ENCODE results near the gene DBT. TPM values are rescaled to one million over a fixed set of nuclear protein-coding genes. Genes with fewer than 3 reads are reported as not detected.
A peak's percentile ranks its signal among the peaks of the same experiment; 100 is the strongest.
"Not testable (repeated sequence)": the region's sequence is repeated elsewhere in the genome, so short reads cannot be mapped to it uniquely, and the experiment has no call there.

DBT gene
- total RNA-seq (2014; rRNA removed; shearing (Covaris generic)), result 2.5 and 3.6 TPM in 2 replicates

GRCh38 chr1:100249537-100250257, at the start of gene DBT:
TSS of gene DBT (minus strand) at chr1:100249834. CDS start at chr1:100249820, 14 bp downstream.
- peak; percentile 93 for DNase-seq (ENCODE audit: low spot score)

DNA sequence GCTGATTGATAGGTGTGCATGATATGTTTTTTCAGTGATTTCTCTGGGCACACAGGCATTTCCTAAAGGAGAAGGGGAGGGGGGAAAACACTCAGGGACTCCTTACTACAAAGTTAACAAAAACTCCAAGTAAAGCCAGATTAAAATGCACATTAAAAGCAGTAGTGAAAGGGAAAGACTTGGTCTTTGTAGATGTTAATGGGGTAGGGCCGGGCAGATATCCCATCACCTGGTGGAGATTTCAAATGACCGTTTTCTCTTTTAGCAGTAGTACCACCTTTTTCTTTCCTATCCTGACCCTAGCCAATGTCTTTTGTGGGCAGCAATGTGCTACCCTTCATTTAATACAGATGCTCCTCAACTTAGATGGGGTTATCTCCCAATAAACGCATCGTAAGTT, 48.9 kb upstream of the DBT start:
- no peak for DNase-seq (ENCODE audit: low spot score)

DNA sequence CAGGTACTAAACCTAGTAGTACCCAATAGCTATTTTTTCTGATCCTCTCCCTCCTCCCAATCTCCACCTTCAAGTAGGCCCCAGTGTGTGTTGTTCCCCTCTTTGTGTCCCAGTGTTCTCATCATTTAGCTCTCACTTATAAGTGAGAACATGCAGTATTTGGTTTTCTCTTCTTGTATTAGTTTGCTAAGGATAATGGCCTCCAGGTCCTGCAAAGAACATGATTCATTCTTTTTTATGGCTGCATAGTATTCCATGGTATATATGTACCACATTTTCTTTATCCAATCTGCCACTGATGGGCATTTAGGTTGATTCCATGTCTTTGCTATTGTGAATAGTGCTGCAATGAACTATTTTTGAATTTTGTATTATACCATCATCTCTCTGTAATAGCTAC, 47.4 kb upstream of the DBT start:
- not testable (repeated sequence) for DNase-seq (ENCODE audit: low spot score)

DNA sequence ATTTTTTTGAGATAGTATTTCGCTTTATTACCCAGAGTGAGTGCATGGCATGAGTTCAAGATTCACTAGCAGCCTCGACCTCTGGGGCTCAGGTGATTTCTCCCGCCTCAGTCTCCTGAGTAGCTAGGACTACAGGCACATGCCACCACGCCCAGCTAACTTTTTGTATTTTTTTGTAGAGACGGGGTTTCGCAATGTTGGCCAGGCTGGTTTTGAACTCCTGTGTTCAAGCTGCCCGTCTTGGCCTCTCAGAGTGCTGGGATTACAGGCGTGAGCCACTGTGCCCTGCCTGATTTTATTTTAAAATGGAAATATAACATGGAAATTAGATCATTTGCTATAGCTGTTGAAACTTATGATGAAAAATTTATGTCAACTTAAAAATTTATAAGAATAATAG, 46.5 kb upstream of the DBT start:
- DNase-seq (ENCODE audit: low spot score), result no peak

GRCh38 chr1:100292711-100293110, 43.1 kb upstream of the DBT start:
- no peak for DNase-seq (ENCODE audit: low spot score)

DNA sequence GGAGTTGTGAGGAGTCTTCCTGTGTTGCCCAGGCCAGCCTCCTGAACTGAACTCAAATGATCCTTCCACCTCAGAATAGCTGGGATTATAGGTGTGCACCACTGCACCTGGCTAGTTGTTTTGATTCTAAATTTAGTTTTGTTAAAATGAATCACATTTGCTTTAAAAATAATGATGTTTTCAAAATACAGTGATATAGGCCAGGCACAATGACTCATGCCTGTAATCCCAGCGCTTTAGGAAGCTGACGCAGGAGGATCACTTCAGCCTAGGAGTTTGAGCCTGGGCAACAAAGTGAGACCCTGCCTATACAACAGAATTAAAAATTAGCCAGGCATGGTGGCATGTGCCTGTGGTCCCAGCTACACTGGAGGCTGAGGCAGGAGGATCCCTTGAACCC, 40.7 kb upstream of the DBT start:
- no peak for DNase-seq (ENCODE audit: low spot score)

DNA sequence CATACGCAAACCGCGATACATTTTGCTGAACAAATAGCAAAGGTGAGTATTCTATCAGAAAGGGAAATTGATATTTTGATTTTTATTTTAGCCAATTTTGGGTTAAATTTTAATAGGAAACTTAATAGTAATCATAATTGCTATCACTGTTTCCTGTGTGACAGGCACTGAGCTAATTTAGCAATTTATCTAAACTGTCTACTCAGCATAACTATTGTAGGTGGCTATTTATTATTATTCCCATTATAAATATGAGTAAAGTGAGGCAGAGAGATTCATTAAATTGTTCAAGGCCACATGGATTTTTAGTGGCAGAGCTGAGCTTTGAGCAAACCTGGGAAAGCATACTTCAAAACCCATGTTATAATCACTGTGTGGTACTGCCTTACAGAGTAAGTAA, 37.5 kb upstream of the DBT start:
- no peak for DNase-seq (ENCODE audit: low spot score)

DNA sequence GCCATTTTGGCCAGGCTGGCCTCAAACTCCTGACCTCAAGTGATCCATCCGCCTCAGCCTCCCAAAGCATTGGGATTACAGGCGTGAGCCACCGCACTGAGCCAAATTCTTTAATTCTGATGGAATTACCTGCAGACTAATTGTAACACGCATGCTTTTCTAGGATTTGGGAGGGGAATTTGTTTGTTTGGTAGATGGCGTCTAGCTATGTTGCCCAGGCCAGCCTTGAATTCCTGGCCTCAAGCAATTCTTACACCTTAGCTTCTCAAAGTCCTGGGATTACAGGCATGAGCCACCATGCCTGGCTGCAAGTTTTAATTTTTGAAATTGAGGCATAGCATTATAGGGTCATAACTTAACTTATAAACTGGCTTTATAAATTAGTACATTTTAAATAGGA, 35.0 kb upstream of the DBT start:
- DNase-seq (ENCODE audit: low spot score), result no peak

- no peak for DNase-seq (ENCODE audit: low spot score)
These were observed 30.5 kb upstream of the DBT start for GRCh38 chr1:100279954-100280682.

- DNase-seq (ENCODE audit: low spot score), result no peak
These were observed 29.8 kb upstream of the DBT start for GRCh38 chr1:100279358-100279923.

DNA sequence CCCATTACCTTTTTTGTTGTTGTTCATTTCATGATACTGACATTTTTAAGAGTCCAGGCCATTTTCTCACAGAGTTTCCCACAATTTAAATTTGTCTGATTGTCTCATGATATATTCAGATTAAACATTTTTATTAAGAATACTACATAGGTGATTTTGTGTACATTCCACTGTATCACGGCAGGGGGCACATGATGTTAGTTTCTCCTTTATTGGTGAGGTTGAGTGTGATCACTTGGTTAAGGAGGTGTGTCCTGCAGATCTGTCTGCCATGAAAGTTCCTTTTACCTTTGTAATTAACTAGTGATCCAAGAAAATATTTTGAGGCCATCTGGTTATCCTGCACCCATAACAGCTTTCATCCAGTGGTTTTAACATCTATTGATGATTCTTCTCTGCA, 28.2 kb upstream of the DBT start:
- peak; percentile 48 for DNase-seq (ENCODE audit: low spot score)

DNA sequence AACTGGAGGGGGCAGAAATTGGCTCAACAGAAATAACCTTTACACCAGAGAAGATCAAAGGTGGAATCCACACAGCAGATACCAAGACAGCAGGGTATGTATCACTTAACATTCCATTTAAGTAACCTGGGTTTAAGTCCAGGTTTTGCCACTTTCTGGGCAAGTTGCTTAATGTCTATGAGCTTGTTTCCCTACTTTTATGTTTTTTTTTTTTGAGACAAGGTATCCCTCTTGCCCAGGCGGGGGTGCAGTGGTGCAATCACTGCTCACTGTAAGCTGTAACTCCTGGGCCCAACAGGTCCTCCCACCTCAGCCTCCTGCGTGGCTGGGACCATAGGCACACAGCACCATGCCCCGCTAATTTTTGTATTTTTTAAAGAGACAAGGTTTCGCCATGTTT, 18.6 kb upstream of the DBT start:
- no peak for DNase-seq (ENCODE audit: low spot score)

DNA sequence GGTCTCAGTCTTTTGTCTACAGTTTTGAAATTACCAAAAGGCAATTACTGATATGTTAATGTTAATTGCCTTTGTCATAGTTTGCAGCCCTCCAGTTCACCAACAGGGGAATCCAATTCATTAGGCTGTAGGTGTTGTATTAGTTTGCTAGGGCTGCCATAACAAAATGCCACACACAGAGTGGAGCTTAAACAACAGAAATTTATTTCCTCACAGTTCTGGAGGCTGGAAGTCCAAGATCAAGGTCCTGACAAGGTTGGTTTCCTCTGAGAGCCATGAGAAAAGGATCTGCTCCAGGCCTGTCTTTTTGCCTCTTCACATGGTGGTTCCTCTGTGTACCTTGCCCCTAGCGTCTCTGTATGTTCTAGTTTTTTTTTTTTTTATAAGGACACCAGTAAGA, 17.6 kb upstream of the DBT start:
- DNase-seq (ENCODE audit: low spot score), result no peak

GRCh38 chr1:100266741-100267140, 17.1 kb upstream of the DBT start:
- DNase-seq (ENCODE audit: low spot score), result peak; percentile 47

DNA sequence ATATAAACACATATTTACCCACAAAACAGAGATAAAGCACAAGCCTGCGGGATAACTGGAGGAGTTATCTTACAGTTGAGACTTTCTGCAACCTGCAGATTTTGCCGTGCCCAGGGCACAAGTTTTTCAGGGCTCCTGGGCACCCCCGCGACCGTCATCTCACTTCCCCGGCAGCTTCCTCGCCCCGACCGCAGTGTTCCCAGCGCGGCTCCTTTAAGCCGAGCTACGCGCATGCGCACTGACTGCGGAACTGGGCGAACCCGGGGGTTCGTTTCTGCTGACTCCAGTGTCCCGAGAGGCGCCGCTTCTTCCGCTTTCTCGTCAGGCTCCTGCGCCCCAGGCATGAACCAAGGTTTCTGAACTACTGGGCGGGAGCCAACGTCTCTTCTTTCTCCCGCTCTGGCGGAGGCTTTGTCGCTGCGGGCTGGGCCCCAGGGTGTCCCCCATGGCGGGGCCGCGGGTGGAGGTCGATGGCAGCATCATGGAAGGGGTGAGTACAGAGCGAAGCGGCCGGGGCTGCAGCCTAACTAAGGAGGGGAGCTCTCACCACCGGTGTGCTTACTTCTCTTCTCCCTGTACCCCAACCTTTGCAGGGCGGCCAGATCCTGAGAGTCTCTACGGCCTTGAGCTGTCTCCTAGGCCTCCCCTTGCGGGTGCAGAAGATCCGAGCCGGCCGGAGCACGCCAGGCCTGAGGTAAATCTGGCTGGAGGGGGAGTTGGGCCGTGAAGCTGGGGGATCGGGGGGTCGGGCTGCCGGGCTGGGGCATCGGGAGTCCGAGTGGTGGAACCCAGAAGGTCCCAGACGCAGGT, 16.5 kb upstream of the DBT start, which contains the start of gene RTCA:
Gene RTCA, plus strand, starts transcription at position 286 of the 810 bp plus-strand sequence. Its CDS starts 160 bp downstream, at position 446.
- DNase-seq (ENCODE audit: low spot score), result peak; percentile 99

- DNase-seq (ENCODE audit: low spot score), result no peak
These were observed 15.9 kb upstream of the DBT start for GRCh38 chr1:100265562-100265930.

GRCh38 chr1:100264081-100264480, 14.4 kb upstream of the DBT start:
- not testable (repeated sequence) for DNase-seq (ENCODE audit: low spot score)

DNA sequence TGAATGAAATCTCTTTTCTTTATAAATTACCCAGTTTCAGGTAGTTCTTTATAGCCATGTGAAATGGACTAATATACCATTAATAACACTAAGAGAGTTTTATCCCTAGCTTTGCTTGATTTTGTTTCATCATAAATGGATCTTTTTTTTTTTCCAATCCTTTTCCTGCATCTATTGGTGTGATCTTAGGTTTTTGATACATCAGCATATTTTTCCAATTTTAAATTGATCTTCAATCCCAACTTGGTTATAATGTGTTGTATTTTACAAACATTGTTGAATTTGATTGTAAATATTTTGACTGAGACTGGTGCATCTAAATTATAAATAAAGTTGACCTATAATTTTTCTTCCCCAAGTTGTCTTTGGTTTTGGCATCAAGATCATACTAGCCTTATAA, 12.1 kb upstream of the DBT start:
- DNase-seq (ENCODE audit: low spot score), result no peak

DNA sequence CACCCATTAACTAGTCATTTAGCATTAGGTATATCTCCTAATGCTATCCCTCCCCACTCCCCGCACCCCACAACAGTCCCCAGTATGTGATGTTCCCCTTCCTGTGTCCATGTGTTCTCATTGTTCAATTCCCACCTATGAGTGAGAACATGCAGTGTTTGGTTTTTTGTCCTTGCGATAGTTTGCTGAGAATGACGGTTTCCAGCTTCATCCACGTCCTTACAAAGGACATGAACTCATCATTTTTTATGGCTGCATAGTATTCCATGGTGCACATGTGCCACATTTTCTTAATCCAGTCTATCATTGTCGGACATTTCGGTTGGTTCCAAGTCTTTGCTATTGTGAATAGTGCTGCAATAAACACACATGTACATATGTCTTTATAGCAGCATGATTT, 8.8 kb upstream of the DBT start:
- DNase-seq (ENCODE audit: low spot score), result not testable (repeated sequence)

DNA sequence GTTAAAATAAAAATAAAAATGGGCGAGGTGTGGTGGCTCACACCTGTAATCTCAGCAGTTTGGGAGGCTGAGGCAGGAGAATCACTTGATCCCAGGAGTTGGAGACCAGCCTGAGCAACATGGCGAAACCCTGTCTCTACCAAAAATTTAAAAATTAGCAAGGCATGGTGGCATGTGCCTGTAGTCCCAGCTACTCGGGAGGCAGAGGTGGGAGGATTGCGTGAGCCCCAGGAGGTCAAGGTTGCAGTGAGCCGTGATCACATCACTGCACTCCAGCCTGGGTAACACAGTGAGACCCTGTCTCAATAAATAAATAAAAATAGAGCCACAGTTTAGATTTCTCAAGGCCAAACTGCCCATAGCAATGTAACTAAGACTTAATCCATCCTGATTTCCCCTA, 6.6 kb upstream of the DBT start:
- DNase-seq (ENCODE audit: low spot score), result not testable (repeated sequence)

- DNase-seq (ENCODE audit: low spot score), result no peak
These were observed 3.9 kb upstream of the DBT start for GRCh38 chr1:100253552-100253951.

- no peak for DNase-seq (ENCODE audit: low spot score)
These were observed 3.3 kb upstream of the DBT start for GRCh38 chr1:100252901-100253300.
